ENCODE results near the gene IRAK2.
A peak's percentile ranks its signal among the peaks of the same experiment; 100 is the strongest.

Gene IRAK2

DNA sequence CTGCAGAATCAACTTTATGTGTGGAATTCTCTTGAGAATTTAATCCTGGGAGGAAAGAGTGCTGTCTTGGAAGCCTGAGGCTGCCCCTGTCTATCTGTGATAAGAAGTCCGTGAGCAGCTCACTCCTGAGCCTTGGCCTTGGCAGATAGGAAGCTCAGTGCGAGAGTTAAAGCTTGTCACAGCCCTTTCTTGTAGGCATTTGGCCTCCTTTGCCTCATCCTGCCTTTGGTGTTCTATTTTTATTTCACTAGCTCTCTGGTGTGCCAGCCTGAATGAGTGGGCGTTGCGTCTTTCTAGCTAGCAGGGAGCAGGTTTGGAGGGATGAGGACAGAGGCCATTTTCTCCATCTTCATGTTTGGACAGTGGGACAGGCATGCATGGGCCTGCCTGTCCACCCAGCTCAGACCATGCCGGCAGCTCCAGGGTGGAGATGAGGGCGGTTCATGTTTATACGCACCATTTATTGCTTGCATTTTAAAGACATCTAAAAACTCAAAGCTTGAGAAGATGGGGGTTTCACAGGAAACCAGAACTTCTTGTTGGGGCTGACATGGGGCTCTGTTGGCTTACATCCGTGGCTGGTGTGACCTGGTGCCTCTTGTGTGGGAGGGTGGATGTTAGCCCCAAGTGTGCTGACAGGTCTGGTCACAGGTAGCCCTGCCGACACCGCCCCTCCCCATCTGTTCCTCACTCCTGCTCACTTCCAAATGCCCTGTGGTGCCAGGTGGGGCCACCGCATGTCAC is 29.8 kb downstream of the IRAK2 start:
- CTCF ChIA-PET = interaction anchor here (0.9 to 11.1 kb wide), 9 partner anchors 8 to 78 kb away, joined by 3 to 87 read pairs (median 5); partner anchors contain the start of gene IRAK2
- Histone ChIP-seq H3K4me3 (ENCODE audit: control insufficient read depth in 1 of 7, extremely low read depth in 1 of 7, insufficient read depth in 4 of 7, low read depth in 2 of 7, low read length in 6 of 7) (peak overlapping the region in 2 of 7 experiments; percentile 38 to 59), H3K36me3 (ENCODE audit: control insufficient read depth in 4 of 4, insufficient read depth in 4 of 4, low read length in 3 of 4) (no peaks in the 10 kb centered on the region), H3K27me3 (replicated peaks in 2 of 5; ENCODE audit: control insufficient read depth in 4 of 5, insufficient read depth in 5 of 5, low read length in 4 of 5) (no peaks in the 10 kb centered on the region), H3K4me1 (ENCODE audit: control extremely low read depth in 1 of 4, control insufficient read depth in 4 of 4, insufficient read depth in 4 of 4, low read length in 3 of 4) (peaks cover 33 to 86% (median 79%) of the 10 kb centered on the region in 4 experiments), H3K9me3 (ENCODE audit: control extremely low read depth in 1 of 5, control insufficient read depth in 4 of 5, insufficient read depth in 2 of 5, low read depth in 1 of 5, low read length in 4 of 5) (no peaks in the 10 kb centered on the region), H3K27ac (ENCODE audit: insufficient read depth in 1 of 2, low read depth in 1 of 2, low read length in 2 of 2, poor library complexity in 1 of 2, severe bottlenecking in 2 of 2) (peak overlapping the region; percentile 56 to 77)
- 22% methylated on average over 6 of the region's 11 CpGs for WGBS (ENCODE audit: insufficient coverage)
- peak in 2 of 3 donors; percentile 58 to 65 for DNase-seq
- POLR2A ChIA-PET = interaction anchor here (0.6 to 2.4 kb wide), 3 partner anchors 10 to 29 kb away, joined by 3 to 5 read pairs (median 3); no protein-coding TSS in a partner anchor

DNA sequence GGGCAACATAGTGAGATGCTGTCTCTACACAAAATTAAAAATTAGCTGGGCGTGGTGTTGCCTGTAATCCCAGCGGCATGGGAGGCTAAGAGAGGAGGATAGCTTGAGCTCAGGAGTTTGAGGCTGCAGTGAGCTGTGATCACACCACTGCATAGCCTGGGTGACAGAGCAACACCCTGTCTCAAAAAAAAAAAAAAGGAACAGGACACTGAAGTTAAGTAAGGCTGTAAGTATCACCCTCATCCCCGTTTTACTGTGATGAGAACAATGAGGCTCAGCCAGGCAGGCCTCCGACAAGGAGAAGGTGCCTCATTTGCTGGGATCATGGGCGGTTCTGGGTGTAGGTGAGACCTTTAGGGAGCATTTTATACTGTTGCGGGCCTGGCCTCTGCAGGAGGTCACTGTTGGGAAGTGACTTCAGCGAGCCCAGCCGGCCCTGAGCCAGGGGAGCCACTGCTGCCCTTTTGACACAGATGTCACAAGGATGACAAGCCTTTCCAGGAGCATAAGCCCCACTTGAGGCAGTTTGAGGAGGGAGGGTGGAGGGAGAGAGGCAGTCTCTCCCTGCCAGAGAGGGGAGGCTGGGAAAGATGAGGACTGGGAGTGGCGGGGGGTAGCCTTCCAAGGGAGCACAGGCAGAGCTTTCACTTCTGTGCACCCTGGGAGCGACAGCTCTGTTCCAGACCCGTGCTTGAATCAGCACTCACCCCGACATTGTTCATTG is 30.8 kb downstream of the IRAK2 start:
- DNase-seq = no peak
- no peaks in the 10 kb centered on the region for H3K9me3 ChIP-seq (ENCODE audit: control extremely low read depth in 1 of 5, control insufficient read depth in 4 of 5, insufficient read depth in 2 of 5, low read depth in 1 of 5, low read length in 4 of 5)
- H3K27me3 ChIP-seq (replicated peaks in 2 of 5; ENCODE audit: control insufficient read depth in 4 of 5, insufficient read depth in 5 of 5, low read length in 4 of 5) = no peaks in the 10 kb centered on the region
- ChIA-PET CTCF (interaction anchor here (0.6 to 11.1 kb wide), 6 partner anchors 9 to 67 kb away, joined by 3 to 87 read pairs (median 4); no protein-coding TSS in a partner anchor), POLR2A (interaction anchor here (2.4 kb wide), 1 partner anchor 9 kb away, joined by 5 read pairs; no protein-coding TSS in a partner anchor)
- no peaks in the 10 kb centered on the region for H3K36me3 ChIP-seq (ENCODE audit: control insufficient read depth in 4 of 4, insufficient read depth in 4 of 4, low read length in 3 of 4)
- WGBS (ENCODE audit: insufficient coverage) = 82% methylated on average over 11 of the region's 12 CpGs
- peak overlapping the region in 1 of 2 experiments; percentile 77 for H3K27ac ChIP-seq (ENCODE audit: insufficient read depth in 1 of 2, low read depth in 1 of 2, low read length in 2 of 2, poor library complexity in 1 of 2, severe bottlenecking in 2 of 2)
- peaks cover 26 to 77% (median 69%) of the 10 kb centered on the region in 4 experiments for H3K4me1 ChIP-seq (ENCODE audit: control extremely low read depth in 1 of 4, control insufficient read depth in 4 of 4, insufficient read depth in 4 of 4, low read length in 3 of 4)
- H3K4me3 ChIP-seq (ENCODE audit: control insufficient read depth in 1 of 7, extremely low read depth in 1 of 7, insufficient read depth in 4 of 7, low read depth in 2 of 7, low read length in 6 of 7) = no peak overlapping the region

GRCh38 chr3:10196389-10197052 is 31.8 kb downstream of the IRAK2 start:
- Histone ChIP-seq H3K4me1 (ENCODE audit: control extremely low read depth in 1 of 4, control insufficient read depth in 4 of 4, insufficient read depth in 4 of 4, low read length in 3 of 4) (peaks cover 23 to 69% (median 61%) of the 10 kb centered on the region in 4 experiments), H3K27me3 (replicated peaks in 2 of 5; ENCODE audit: control insufficient read depth in 4 of 5, insufficient read depth in 5 of 5, low read length in 4 of 5) (no peaks in the 10 kb centered on the region), H3K9me3 (ENCODE audit: control extremely low read depth in 1 of 5, control insufficient read depth in 4 of 5, insufficient read depth in 2 of 5, low read depth in 1 of 5, low read length in 4 of 5) (no peaks in the 10 kb centered on the region), H3K4me3 (ENCODE audit: control insufficient read depth in 1 of 7, extremely low read depth in 1 of 7, insufficient read depth in 4 of 7, low read depth in 2 of 7, low read length in 6 of 7) (no peak overlapping the region), H3K36me3 (ENCODE audit: control insufficient read depth in 4 of 4, insufficient read depth in 4 of 4, low read length in 3 of 4) (peaks cover 0 to 5% (median 1%) of the 10 kb centered on the region in 4 experiments), H3K27ac (ENCODE audit: insufficient read depth in 1 of 2, low read depth in 1 of 2, low read length in 2 of 2, poor library complexity in 1 of 2, severe bottlenecking in 2 of 2) (no peak overlapping the region)
- 51% methylated on average over 9 of the region's 12 CpGs for WGBS (ENCODE audit: insufficient coverage)
- ChIA-PET POLR2A (no interaction called here), CTCF (interaction anchor here (1.1 to 2.1 kb wide), 2 partner anchors 31 to 66 kb away, joined by 3 to 5 read pairs; no protein-coding TSS in a partner anchor)
- DNase-seq = peak in 2 of 3 donors; percentile 53 to 58

DNA sequence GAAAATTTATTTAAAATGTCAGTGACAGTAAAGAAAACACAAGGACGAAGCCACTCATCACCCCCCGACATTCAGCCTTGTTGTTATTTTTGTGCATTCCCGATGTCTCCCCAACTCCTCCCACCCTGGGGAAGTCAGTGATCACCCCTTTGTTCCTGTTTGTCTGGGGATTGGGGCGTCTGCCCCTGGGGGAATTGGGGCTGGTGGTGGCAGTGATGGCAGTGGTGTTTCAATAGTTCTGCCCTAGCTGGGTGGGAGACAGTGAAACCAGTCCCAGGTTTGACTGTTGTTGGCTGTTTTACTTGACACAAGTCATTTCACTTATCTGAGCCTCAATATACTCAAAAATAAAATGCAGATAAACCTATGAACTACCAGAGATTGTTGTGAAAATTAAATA is 33.5 kb downstream of the IRAK2 start:
- H3K4me3 ChIP-seq (ENCODE audit: control insufficient read depth in 1 of 7, extremely low read depth in 1 of 7, insufficient read depth in 4 of 7, low read depth in 2 of 7, low read length in 6 of 7) = no peak overlapping the region
- H3K27me3 ChIP-seq (replicated peaks in 2 of 5; ENCODE audit: control insufficient read depth in 4 of 5, insufficient read depth in 5 of 5, low read length in 4 of 5) = no peaks in the 10 kb centered on the region
- ChIA-PET POLR2A (interaction anchor here (0.7 kb wide), 1 partner anchor 85 kb away, joined by 7 read pairs; no protein-coding TSS in a partner anchor), CTCF (interaction anchor here (1.5 kb wide), 1 partner anchor 12 kb away, joined by 3 read pairs; no protein-coding TSS in a partner anchor)
- H3K9me3 ChIP-seq (ENCODE audit: control extremely low read depth in 1 of 5, control insufficient read depth in 4 of 5, insufficient read depth in 2 of 5, low read depth in 1 of 5, low read length in 4 of 5) = no peaks in the 10 kb centered on the region
- H3K27ac ChIP-seq (ENCODE audit: insufficient read depth in 1 of 2, low read depth in 1 of 2, low read length in 2 of 2, poor library complexity in 1 of 2, severe bottlenecking in 2 of 2) = peak overlapping the region in 1 of 2 experiments; percentile 53
- H3K4me1 ChIP-seq (ENCODE audit: control extremely low read depth in 1 of 4, control insufficient read depth in 4 of 4, insufficient read depth in 4 of 4, low read length in 3 of 4) = peaks cover 17 to 52% (median 44%) of the 10 kb centered on the region in 4 experiments
- peaks cover 0 to 9% (median 1%) of the 10 kb centered on the region in 4 experiments for H3K36me3 ChIP-seq (ENCODE audit: control insufficient read depth in 4 of 4, insufficient read depth in 4 of 4, low read length in 3 of 4)
- DNase-seq = no peak
- 85% methylated on average over 3 of the region's 4 CpGs for WGBS (ENCODE audit: insufficient coverage)

DNA sequence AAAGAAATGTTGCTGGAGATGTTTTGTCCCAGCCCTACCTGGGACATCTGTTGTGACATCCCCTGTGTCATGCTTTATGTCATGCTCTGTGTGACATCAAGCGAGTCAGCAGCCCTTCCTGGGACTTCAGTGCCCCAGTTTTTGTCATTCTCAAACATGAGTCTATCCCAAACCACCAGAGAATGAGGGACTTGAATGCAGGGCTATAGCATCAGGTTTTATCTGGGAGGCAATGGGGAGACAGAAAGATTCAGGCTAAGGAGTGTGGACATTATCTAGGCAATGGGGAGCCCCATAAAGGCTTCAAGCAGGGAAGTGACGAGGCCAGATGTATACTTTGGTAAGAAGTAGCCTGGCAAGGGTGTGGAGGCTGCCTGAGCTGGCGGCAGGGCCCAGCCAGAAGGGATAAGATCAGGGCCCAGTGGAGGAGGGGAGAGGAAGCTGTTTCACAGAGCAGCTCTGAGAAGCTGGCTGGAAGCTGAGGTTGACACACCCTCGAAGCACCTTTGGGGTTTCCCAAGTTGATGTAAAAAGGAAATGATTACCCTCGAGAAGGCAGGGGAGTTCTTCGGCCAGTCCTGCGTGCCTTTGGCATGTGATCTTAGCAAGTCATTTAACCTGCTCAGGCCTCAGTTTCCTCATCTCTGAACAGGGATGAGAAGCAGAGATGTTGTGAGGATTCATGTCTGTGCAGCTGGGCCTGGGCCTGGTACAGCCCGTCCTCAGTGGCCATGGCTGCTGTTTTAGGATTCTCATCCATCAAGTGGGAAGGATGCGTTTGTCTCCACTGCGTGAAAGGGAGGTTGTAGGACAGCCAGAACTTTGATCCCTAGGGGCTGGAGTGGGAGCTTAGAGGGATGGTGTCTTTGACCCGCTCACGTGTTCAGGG is 34.3 kb downstream of the IRAK2 start:
- ChIA-PET CTCF (interaction anchor here (0.6 to 2.2 kb wide), 7 partner anchors 8 to 34 kb away, joined by 3 to 6 read pairs (median 3); partner anchors contain the start of gene IRAK2), POLR2A (interaction anchor here (1.2 kb wide), 1 partner anchor 9 kb away, joined by 3 read pairs; no protein-coding TSS in a partner anchor)
- Histone ChIP-seq H3K9me3 (ENCODE audit: control extremely low read depth in 1 of 5, control insufficient read depth in 4 of 5, insufficient read depth in 2 of 5, low read depth in 1 of 5, low read length in 4 of 5) (no peaks in the 10 kb centered on the region), H3K36me3 (ENCODE audit: control insufficient read depth in 4 of 4, insufficient read depth in 4 of 4, low read length in 3 of 4) (peaks cover 0 to 9% (median 1%) of the 10 kb centered on the region in 4 experiments), H3K4me1 (ENCODE audit: control extremely low read depth in 1 of 4, control insufficient read depth in 4 of 4, insufficient read depth in 4 of 4, low read length in 3 of 4) (peaks cover 10 to 44% (median 36%) of the 10 kb centered on the region in 4 experiments), H3K4me3 (ENCODE audit: control insufficient read depth in 1 of 7, extremely low read depth in 1 of 7, insufficient read depth in 4 of 7, low read depth in 2 of 7, low read length in 6 of 7) (no peak overlapping the region), H3K27me3 (replicated peaks in 2 of 5; ENCODE audit: control insufficient read depth in 4 of 5, insufficient read depth in 5 of 5, low read length in 4 of 5) (no peaks in the 10 kb centered on the region), H3K27ac (ENCODE audit: insufficient read depth in 1 of 2, low read depth in 1 of 2, low read length in 2 of 2, poor library complexity in 1 of 2, severe bottlenecking in 2 of 2) (peak overlapping the region; percentile 11 to 53)
- 56% methylated on average over 11 of the region's 12 CpGs for WGBS (ENCODE audit: insufficient coverage)
- peak; percentile 57 to 82 (median 78) for DNase-seq

- Histone ChIP-seq H3K36me3 (ENCODE audit: control insufficient read depth in 4 of 4, insufficient read depth in 4 of 4, low read length in 3 of 4) (peaks cover 0 to 9% (median 2%) of the 10 kb centered on the region in 4 experiments), H3K27me3 (replicated peaks in 2 of 5; ENCODE audit: control insufficient read depth in 4 of 5, insufficient read depth in 5 of 5, low read length in 4 of 5) (no peaks in the 10 kb centered on the region), H3K4me1 (ENCODE audit: control extremely low read depth in 1 of 4, control insufficient read depth in 4 of 4, insufficient read depth in 4 of 4, low read length in 3 of 4) (peaks cover 0 to 7% (median 0%) of the 10 kb centered on the region in 4 experiments), H3K27ac (ENCODE audit: insufficient read depth in 1 of 2, low read depth in 1 of 2, low read length in 2 of 2, poor library complexity in 1 of 2, severe bottlenecking in 2 of 2) (no peak overlapping the region), H3K4me3 (ENCODE audit: control insufficient read depth in 1 of 7, extremely low read depth in 1 of 7, insufficient read depth in 4 of 7, low read depth in 2 of 7, low read length in 6 of 7) (no peak overlapping the region), H3K9me3 (ENCODE audit: control extremely low read depth in 1 of 5, control insufficient read depth in 4 of 5, insufficient read depth in 2 of 5, low read depth in 1 of 5, low read length in 4 of 5) (no peaks in the 10 kb centered on the region)
- no peak for DNase-seq
- WGBS (ENCODE audit: insufficient coverage) = no CpG with 5 or more reads among the region's 2 CpGs
- CTCF ChIA-PET = interaction anchor here (0.9 to 3.5 kb wide), 5 partner anchors 8 to 28 kb away, joined by 3 to 20 read pairs (median 5); no protein-coding TSS in a partner anchor
- POLR2A ChIA-PET = interaction anchor here (1.1 to 1.8 kb wide), 2 partner anchors 9 to 11 kb away, joined by 4 to 5 read pairs; no protein-coding TSS in a partner anchor
These were observed 40.2 kb downstream of the IRAK2 start for GRCh38 chr3:10204921-10205320.

Data from common myeloid progenitor, CD34-positive (primary cell).